ENCODE measurements around the gene INSR. TPM values are rescaled to one million over a fixed set of nuclear protein-coding genes. Genes with fewer than 3 reads are reported as not detected.

INSR gene
- total and polyA plus RNA-seq, 4 donors = 5.8 to 64.6 (median 20.9) TPM

DNA sequence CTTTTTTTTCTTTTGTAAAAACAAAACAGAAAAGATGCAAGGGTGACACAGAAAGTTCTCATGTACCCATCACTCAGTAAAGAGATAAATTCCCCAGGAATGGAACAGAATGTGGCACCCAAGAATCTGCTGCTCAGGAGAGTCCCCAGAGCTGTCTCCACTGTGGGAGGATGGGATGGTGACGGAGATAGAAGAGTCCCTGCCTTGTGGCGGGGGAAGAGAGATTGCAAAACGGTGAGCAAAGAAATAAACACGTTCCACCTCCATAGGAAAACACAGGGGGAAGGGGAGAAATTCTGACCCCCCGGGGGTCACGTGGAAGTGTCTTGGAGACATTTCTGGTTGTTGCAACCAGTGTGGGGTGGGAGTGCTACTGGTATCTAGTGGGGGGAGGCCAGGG lies 76.4 kb downstream of the INSR start:
- Histone ChIP-seq H3K36me3 (ENCODE audit: control insufficient read depth in 4 of 4, insufficient read depth in 4 of 4, low read length in 4 of 4) (no peaks in the 10 kb centered on the region), H3K27ac (ENCODE audit: low read depth in 1 of 2, low read length in 1 of 2) (no peak overlapping the region), H3K9me3 (ENCODE audit: control insufficient read depth in 4 of 4, insufficient read depth in 3 of 4, low read length in 3 of 4) (no peaks in the 10 kb centered on the region), H3K27me3 (ENCODE audit: control insufficient read depth in 3 of 3, insufficient read depth in 3 of 3, low read length in 2 of 3) (no peaks in the 10 kb centered on the region), H3K9ac (ENCODE audit: insufficient read depth in 1 of 2, low read length in 2 of 2) (no peak overlapping the region), H3K4me1 (ENCODE audit: control insufficient read depth in 5 of 5, insufficient read depth in 5 of 5, low read length in 5 of 5) (peaks cover 0 to 11% (median 0%) of the 10 kb centered on the region in 5 donors), H3K4me3 (no peak overlapping the region)
- DNase-seq (no peak), ATAC-seq (ENCODE audit: insufficient read depth, low FRiP score) (no peak)
- TF ChIP-seq, protein P1, sequence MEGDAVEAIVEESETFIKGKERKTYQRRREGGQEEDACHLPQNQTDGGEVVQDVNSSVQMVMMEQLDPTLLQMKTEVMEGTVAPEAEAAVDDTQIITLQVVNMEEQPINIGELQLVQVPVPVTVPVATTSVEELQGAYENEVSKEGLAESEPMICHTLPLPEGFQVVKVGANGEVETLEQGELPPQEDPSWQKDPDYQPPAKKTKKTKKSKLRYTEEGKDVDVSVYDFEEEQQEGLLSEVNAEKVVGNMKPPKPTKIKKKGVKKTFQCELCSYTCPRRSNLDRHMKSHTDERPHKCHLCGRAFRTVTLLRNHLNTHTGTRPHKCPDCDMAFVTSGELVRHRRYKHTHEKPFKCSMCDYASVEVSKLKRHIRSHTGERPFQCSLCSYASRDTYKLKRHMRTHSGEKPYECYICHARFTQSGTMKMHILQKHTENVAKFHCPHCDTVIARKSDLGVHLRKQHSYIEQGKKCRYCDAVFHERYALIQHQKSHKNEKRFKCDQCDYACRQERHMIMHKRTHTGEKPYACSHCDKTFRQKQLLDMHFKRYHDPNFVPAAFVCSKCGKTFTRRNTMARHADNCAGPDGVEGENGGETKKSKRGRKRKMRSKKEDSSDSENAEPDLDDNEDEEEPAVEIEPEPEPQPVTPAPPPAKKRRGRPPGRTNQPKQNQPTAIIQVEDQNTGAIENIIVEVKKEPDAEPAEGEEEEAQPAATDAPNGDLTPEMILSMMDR (IDR thresholded peaks at IDR 0.05; ENCODE audit: control extremely low read depth, extremely low read depth) = no peak
- 35 to 72% methylated on average over 6 of the region's 6 CpGs for WGBS, 2 donors

DNA sequence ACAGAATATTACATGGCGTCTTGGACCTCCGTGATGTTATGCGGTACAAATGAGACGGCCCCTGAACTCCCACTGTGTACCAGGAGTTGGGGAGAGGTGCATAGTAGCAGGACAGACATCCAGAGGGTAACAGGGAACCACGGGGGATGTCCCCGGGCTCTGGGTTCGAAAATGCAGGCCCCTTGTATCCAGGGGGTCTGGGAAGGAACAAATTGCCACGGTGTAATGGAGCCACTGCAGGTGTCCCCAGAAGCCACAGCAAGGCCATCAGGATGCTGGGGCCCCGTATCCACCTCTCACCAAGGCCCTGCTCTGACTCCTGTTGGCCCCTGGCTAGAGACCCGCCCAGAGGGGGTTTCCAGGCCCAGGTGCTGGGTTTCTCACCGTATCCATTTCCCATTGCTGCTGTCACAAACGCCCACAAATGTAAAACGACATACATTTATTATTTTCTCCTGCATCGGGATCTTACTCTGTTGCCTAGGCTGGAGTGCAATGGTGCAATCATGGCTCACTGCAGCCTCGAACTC lies 77.8 kb downstream of the INSR start:
- TF ChIP-seq, protein P1 (IDR thresholded peaks at IDR 0.05; ENCODE audit: control extremely low read depth, extremely low read depth) = no peak
- no peak for ATAC-seq (ENCODE audit: insufficient read depth, low FRiP score)

DNA sequence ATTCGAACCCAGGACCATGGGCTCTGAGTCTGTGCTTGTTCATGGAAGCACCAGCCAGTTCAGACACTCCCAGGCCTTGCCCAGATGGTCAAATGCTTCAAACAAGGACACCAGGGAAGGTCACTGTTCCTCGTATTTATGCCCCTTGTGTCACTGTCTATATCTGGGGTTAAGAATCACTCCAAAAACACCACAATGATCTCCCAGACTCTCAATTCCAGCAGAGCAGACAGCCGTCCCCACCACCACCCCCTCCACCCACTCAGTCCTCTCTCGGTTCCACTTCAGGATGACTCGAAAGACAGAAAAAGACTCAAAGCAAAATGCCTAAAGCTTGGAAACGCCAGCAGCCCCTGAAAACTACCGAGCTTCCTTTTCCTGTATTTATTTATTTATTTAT lies 79.0 kb downstream of the INSR start:
- H3K27ac ChIP-seq (ENCODE audit: low read depth in 1 of 2, low read length in 1 of 2) = peak overlapping the region in 1 of 2 donors; percentile 60
- no peaks in the 10 kb centered on the region for H3K27me3 ChIP-seq (ENCODE audit: control insufficient read depth in 3 of 3, insufficient read depth in 3 of 3, low read length in 2 of 3)
- ATAC-seq (ENCODE audit: insufficient read depth, low FRiP score) (no peak), DNase-seq (no peak)
- no peak overlapping the region for H3K4me3 ChIP-seq
- no peak overlapping the region for H3K9ac ChIP-seq (ENCODE audit: insufficient read depth in 1 of 2, low read length in 2 of 2)
- H3K9me3 ChIP-seq (ENCODE audit: control insufficient read depth in 4 of 4, insufficient read depth in 3 of 4, low read length in 3 of 4) = no peaks in the 10 kb centered on the region
- TF ChIP-seq, protein P1 (IDR thresholded peaks at IDR 0.05; ENCODE audit: control extremely low read depth, extremely low read depth) = no peak
- H3K4me1 ChIP-seq (ENCODE audit: control insufficient read depth in 5 of 5, insufficient read depth in 5 of 5, low read length in 5 of 5) = peaks cover 0 to 23% (median 7%) of the 10 kb centered on the region in 5 donors
- H3K36me3 ChIP-seq (ENCODE audit: control insufficient read depth in 4 of 4, insufficient read depth in 4 of 4, low read length in 4 of 4) = no peaks in the 10 kb centered on the region
- 66 to 80% methylated on average over 7 of the region's 7 CpGs for WGBS, 2 donors

More for the DNA sequence above, 77.8 kb downstream of the INSR start:
- Histone ChIP-seq H3K4me1 (ENCODE audit: control insufficient read depth in 5 of 5, insufficient read depth in 5 of 5, low read length in 5 of 5) (peaks cover 0 to 15% (median 4%) of the 10 kb centered on the region in 5 donors), H3K9ac (ENCODE audit: insufficient read depth in 1 of 2, low read length in 2 of 2) (no peak overlapping the region), H3K9me3 (ENCODE audit: control insufficient read depth in 4 of 4, insufficient read depth in 3 of 4, low read length in 3 of 4) (no peaks in the 10 kb centered on the region), H3K4me3 (no peak overlapping the region), H3K27me3 (ENCODE audit: control insufficient read depth in 3 of 3, insufficient read depth in 3 of 3, low read length in 2 of 3) (no peaks in the 10 kb centered on the region), H3K36me3 (ENCODE audit: control insufficient read depth in 4 of 4, insufficient read depth in 4 of 4, low read length in 4 of 4) (no peaks in the 10 kb centered on the region), H3K27ac (ENCODE audit: low read depth in 1 of 2, low read length in 1 of 2) (no peak overlapping the region)
- WGBS, 2 donors = 88 to 91% methylated on average over 15 of the region's 15 CpGs
- DNase-seq = no peak

Data from lung (tissue), 12 donors.